ENCODE results near the gene TANC2.

- TF ChIP-seq EZH2 (IDR thresholded peaks at IDR 0.05; ENCODE audit: low read length, unreplicated experiment) (no peak), EZH2phosphoT487 (IDR thresholded peaks at IDR 0.05; ENCODE audit: borderline replicate concordance, low read length) (no peak), CTCF (conservative IDR thresholded peaks at IDR 0.05; ENCODE audit: low read depth, low read length) (no peak)
Measured at GRCh38 chr17:63015824-63016223, 49.8 kb downstream of the TANC2 start.
